K562 (cell line): Measurements from ENCODE around the gene KAT5. TPM values are rescaled to one million over a fixed set of nuclear protein-coding genes. Genes with fewer than 3 reads are reported as not detected.

ENCODE experiments used
- ATF3 ChIP-seq, 2 experiments: fragments of 450-650 bp in 1 of 2; sonication (generic) in 1 of 2; formaldehyde crosslinking in 1 of 2; IDR thresholded peaks in 1 of 2; conservative IDR thresholded peaks in 1 of 2; 2 replicates each; pipeline versions ENCODE4 v1.6.1 to v1.8.1; 2016 to 2023; ENCODE audit warnings: mild to moderate bottlenecking in 2 of 2, moderate library complexity in 2 of 2, inconsistent platforms in 1 of 2, missing genetic modification reagents in 1 of 2
- BMI1 ChIP-seq: fragments of 150-350 bp; IDR thresholded peaks from 2 replicates; pipeline ENCODE4 v1.6.1; 2014; ENCODE audit warnings: low read length
- FOXJ2 ChIP-seq: fragments of 200-800 bp; sonication (Bioruptor generic); IDR thresholded peaks from 2 replicates; pipeline ENCODE4 v1.6.1; 2016; ENCODE audit warnings: missing genetic modification characterization, missing compliant biosample characterization
- HOMEZ ChIP-seq: fragments of 250-450 bp; sonication (Bioruptor Pico); IDR thresholded peaks from 2 replicates; pipeline ENCODE4 v1.4.0; 2020; ENCODE audit warnings: mild to moderate bottlenecking, moderate library complexity
- KLF1 ChIP-seq: fragments of 450-650 bp; IDR thresholded peaks from 2 replicates; pipeline ENCODE4 v1.6.1; 2016; ENCODE audit warnings: missing genetic modification characterization, missing compliant biosample characterization
- MIER1 ChIP-seq: fragments of 450-650 bp; IDR thresholded peaks from 2 replicates; pipeline ENCODE4 v1.6.1; 2016; ENCODE audit warnings: antibody characterized with exemption, mild to moderate bottlenecking, low read depth
- RAD21 ChIP-seq, 2 experiments: fragments of 250-450 bp in 1 of 2; fragments of 450-650 bp in 1 of 2; sonication (Bioruptor Pico) in 1 of 2; formaldehyde crosslinking in 1 of 2; IDR thresholded peaks in 1 of 2; conservative IDR thresholded peaks in 1 of 2; 2 replicates each; pipeline versions ENCODE4 v1.4.0 to v1.8.0; 2020 to 2022; ENCODE audit warnings: mild to moderate bottlenecking in 2 of 2, moderate library complexity in 1 of 2
- RB1 ChIP-seq: fragments of 450-650 bp; IDR thresholded peaks from 2 replicates; pipeline ENCODE4 v1.6.1; 2017; ENCODE audit warnings: low read depth, mild to moderate bottlenecking
- SMAD4 ChIP-seq: fragments of 250-450 bp; sonication (Bioruptor Pico); conservative IDR thresholded peaks from 2 replicates; pipeline ENCODE4 v1.8.0; 2021; ENCODE audit warnings: inconsistent platforms, mild to moderate bottlenecking, moderate library complexity
- THRA ChIP-seq: fragments of 450-650 bp; IDR thresholded peaks from 2 replicates; pipeline ENCODE4 v1.6.1; 2017; ENCODE audit warnings: mild to moderate bottlenecking, moderate library complexity
- XRCC4 ChIP-seq: IDR thresholded peaks from one replicate; pipeline ENCODE4 v1.6.1; 2011; ENCODE audit not compliant: insufficient read depth, insufficient read length; ENCODE audit errors: extremely low read depth
- ZBTB1 ChIP-seq: sonication (generic); formaldehyde crosslinking; IDR thresholded peaks from 2 replicates; pipeline ENCODE4 v1.8.1; 2023; ENCODE audit warnings: missing genetic modification reagents, low read depth, mild to moderate bottlenecking, borderline replicate concordance
- ZFP1 ChIP-seq: fragments of 450-650 bp; formaldehyde crosslinking; IDR thresholded peaks from 2 replicates; pipeline ENCODE4 v1.4.0; 2020; ENCODE audit warnings: mild to moderate bottlenecking, mixed read lengths
- ZFP30 ChIP-seq: fragments of 250-450 bp; sonication (Bioruptor Pico); IDR thresholded peaks from 2 replicates; pipeline ENCODE4 v1.8.0; 2022; ENCODE audit warnings: moderate library complexity, mild to moderate bottlenecking, inconsistent platforms, borderline replicate concordance
- ZNF57 ChIP-seq: fragments of 450-650 bp; formaldehyde crosslinking; IDR thresholded peaks from 2 replicates; pipeline ENCODE4 v1.4.0; 2020; ENCODE audit warnings: mild to moderate bottlenecking, moderate library complexity
- ZNF699 ChIP-seq: fragments of 250-450 bp; sonication (Bioruptor Pico); IDR thresholded peaks from 2 replicates; pipeline ENCODE4 v1.8.0; 2021; ENCODE audit warnings: mild to moderate bottlenecking, moderate library complexity; ENCODE audit not compliant: insufficient replicate concordance
- polyA plus RNA-seq, 8 experiments: library from polyadenylated mRNA; depleted of rRNA in 4 of 8; stranded (reverse) in 5 of 8; unstranded in 3 of 8; fragments of >200 nt; fragmentation: Nextera tagmentation in 2 of 8; fragmentation: Illumina TruSeq in 1 of 8; extraction: Ambion mirVana in 2 of 8; extraction: Trizol in 1 of 8; gene quantifications; 2 replicates each; pipeline versions ENCODE4 v1.2.1 to v1.2.3, GENCODE V29; 2011 to 2014; ENCODE audit warnings: inconsistent platforms in 1 of 8, missing spikeins in 1 of 8
- total RNA-seq, 7 experiments: library from RNA; depleted of rRNA in 6 of 7; stranded (reverse); fragments of >200 nt in 6 of 7; fragmentation: Illumina TruSeq in 2 of 7; extraction: Trizol in 2 of 7; gene quantifications; 2 replicates each; pipeline versions ENCODE4 v1.2.1 to v1.2.3, GENCODE V29; 2011 to 2021; ENCODE audit warnings: low replicate concordance in 1 of 7
- TF ChIP-seq, protein P1 (sequence below): fragments of 450-650 bp; IDR thresholded peaks from 2 replicates; pipeline ENCODE4 v1.6.1; 2016; ENCODE audit warnings: antibody characterized with exemption
- TF ChIP-seq, protein P2 (sequence below): fragments of 450-650 bp; IDR thresholded peaks from 2 replicates; pipeline ENCODE4 v1.6.1; 2016; ENCODE audit warnings: missing biosample characterization, missing genetic modification characterization
- TF ChIP-seq, protein P3 (sequence below): fragments of 250-450 bp; sonication (Bioruptor Pico); IDR thresholded peaks from 2 replicates; pipeline ENCODE4 v1.4.0; 2020; ENCODE audit warnings: mild to moderate bottlenecking, moderate library complexity, borderline replicate concordance

Gene KAT5
- total and polyA plus RNA-seq, 9 of the 15 experiments (the other 6 are each of a cell fraction or from before 2014, with no cell fraction given) = 3.6 to 76.8 (median 52.7) TPM

- TF ChIP-seq, protein P1, sequence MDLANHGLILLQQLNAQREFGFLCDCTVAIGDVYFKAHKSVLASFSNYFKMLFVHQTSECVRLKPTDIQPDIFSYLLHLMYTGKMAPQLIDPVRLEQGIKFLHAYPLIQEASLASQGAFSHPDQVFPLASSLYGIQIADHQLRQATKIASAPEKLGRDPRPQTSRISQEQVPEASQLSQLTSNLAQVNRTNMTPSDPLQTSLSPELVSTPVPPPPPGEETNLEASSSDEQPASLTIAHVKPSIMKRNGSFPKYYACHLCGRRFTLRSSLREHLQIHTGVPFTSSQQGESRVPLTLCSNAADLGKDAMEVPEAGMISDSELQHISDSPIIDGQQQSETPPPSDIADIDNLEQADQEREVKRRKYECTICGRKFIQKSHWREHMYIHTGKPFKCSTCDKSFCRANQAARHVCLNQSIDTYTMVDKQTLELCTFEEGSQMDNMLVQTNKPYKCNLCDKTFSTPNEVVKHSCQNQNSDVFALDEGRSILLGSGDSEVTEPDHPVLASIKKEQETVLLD = no peak
- no peak for TF ChIP-seq THRA
- no peak for TF ChIP-seq ZFP30
- TF ChIP-seq ZFP1 (CRISPR knock-in tag) = no peak
- TF ChIP-seq HOMEZ (CRISPR knock-in tag) = no peak
- TF ChIP-seq RAD21 (CRISPR knock-in tag; conservative IDR thresholded peaks at IDR 0.05 in 1 of 2, IDR thresholded peaks at IDR 0.05 in 1 of 2) = no peak
- 0 out of 2 replicates have a peak, but pooled peaks have one; percentile 5 for TF ChIP-seq RB1
- TF ChIP-seq ZBTB1 (CRISPR knock-in tag) = peak; percentile 76; the same call in 1 of the 2 replicates
- TF ChIP-seq, protein P2, sequence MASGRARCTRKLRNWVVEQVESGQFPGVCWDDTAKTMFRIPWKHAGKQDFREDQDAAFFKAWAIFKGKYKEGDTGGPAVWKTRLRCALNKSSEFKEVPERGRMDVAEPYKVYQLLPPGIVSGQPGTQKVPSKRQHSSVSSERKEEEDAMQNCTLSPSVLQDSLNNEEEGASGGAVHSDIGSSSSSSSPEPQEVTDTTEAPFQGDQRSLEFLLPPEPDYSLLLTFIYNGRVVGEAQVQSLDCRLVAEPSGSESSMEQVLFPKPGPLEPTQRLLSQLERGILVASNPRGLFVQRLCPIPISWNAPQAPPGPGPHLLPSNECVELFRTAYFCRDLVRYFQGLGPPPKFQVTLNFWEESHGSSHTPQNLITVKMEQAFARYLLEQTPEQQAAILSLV (tag) = no peak
- TF ChIP-seq, protein P3, sequence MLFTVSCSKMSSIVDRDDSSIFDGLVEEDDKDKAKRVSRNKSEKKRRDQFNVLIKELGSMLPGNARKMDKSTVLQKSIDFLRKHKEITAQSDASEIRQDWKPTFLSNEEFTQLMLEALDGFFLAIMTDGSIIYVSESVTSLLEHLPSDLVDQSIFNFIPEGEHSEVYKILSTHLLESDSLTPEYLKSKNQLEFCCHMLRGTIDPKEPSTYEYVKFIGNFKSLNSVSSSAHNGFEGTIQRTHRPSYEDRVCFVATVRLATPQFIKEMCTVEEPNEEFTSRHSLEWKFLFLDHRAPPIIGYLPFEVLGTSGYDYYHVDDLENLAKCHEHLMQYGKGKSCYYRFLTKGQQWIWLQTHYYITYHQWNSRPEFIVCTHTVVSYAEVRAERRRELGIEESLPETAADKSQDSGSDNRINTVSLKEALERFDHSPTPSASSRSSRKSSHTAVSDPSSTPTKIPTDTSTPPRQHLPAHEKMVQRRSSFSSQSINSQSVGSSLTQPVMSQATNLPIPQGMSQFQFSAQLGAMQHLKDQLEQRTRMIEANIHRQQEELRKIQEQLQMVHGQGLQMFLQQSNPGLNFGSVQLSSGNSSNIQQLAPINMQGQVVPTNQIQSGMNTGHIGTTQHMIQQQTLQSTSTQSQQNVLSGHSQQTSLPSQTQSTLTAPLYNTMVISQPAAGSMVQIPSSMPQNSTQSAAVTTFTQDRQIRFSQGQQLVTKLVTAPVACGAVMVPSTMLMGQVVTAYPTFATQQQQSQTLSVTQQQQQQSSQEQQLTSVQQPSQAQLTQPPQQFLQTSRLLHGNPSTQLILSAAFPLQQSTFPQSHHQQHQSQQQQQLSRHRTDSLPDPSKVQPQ (CRISPR knock-in tag) = no peak
- TF ChIP-seq SMAD4 = peak; percentile 73
- TF ChIP-seq ZNF57 (CRISPR knock-in tag) = no peak
- TF ChIP-seq ATF3 (IDR thresholded peaks at IDR 0.05) = no peak
- TF ChIP-seq ATF3 (CRISPR knock-in tag; conservative IDR thresholded peaks at IDR 0.05) = peak; percentile 60; the same call in 1 of the 2 replicates
- no peak for TF ChIP-seq MIER1
- 0 out of 2 replicates have a peak, but pooled peaks have one; percentile 46 for TF ChIP-seq FOXJ2 (tag)
- TF ChIP-seq ZNF699 (CRISPR knock-in tag) = no peak
- TF ChIP-seq XRCC4 = no peak
- TF ChIP-seq BMI1 = peak; percentile 70
- TF ChIP-seq KLF1 = peak; percentile 63
Observed at GRCh38 chr11:65709661-65710060, 2.4 kb upstream of the KAT5 start (continued).
